H1 (cell line): Measurements from ENCODE around the gene UHRF1. TPM values are rescaled to one million over a fixed set of nuclear protein-coding genes. Genes with fewer than 3 reads are reported as not detected.
A peak's percentile ranks its signal among the peaks of the same experiment; 100 is the strongest.

Experiments
- RAD21 ChIP-seq, 2 experiments: IDR thresholded peaks in 1 of 2; conservative IDR thresholded peaks in 1 of 2; 2 replicates each; pipeline ENCODE4 v1.6.1; 2011; ENCODE audit warnings: low read depth in 2 of 2, low read length in 2 of 2, improper control_type of control experiment in 1 of 2, inconsistent platforms in 1 of 2, mild to moderate bottlenecking in 1 of 2, moderate library complexity in 1 of 2
- polyA plus RNA-seq, 7 experiments: library from polyadenylated mRNA; depleted of rRNA in 3 of 7; stranded (reverse) in 5 of 7; unstranded in 2 of 7; fragments of >200 nt in 5 of 7; fragments of 200-250 nt in 2 of 7; gene quantifications; 1 replicate in 5 of 7; 2 replicates in 1 of 7; 4 replicates in 1 of 7; pipeline versions ENCODE4 v1.2.1 to v1.2.3, GENCODE V29; 2011 to 2013; ENCODE audit warnings: missing spikeins in 2 of 7, mixed read lengths in 2 of 7
- total RNA-seq: library from RNA; stranded (reverse); fragmentation: NEBNext Ultra II Directional; extraction: Animal tissue kit (Norgen Biotek cat#: 25700); gene quantifications from 2 replicates; pipeline ENCODE4 v1.2.1, GENCODE V29; 2021

Gene UHRF1
- total and polyA plus RNA-seq, 2 of the 8 experiments (the other 6 are each of a cell fraction or from before 2014, with no cell fraction given) = 14.7 to 65.8 TPM

- TF ChIP-seq RAD21 (IDR thresholded peaks at IDR 0.05 in 1 of 2, conservative IDR thresholded peaks at IDR 0.05 in 1 of 2; ENCODE audit: low read depth in 2 of 2, low read length in 2 of 2) = peak; percentile 71 to 79
These were observed 2.7 kb downstream of the UHRF1 start (continued) for GRCh38 chr19:4911786-4912672.
